ENCODE data around the gene CFAP77. TPM values are rescaled to one million over a fixed set of nuclear protein-coding genes. Genes with fewer than 3 reads are reported as not detected.

The CFAP77 gene
- total and polyA plus RNA-seq, 2 of the 4 experiments (the other 2 are of a cell fraction), result not detected

DNA sequence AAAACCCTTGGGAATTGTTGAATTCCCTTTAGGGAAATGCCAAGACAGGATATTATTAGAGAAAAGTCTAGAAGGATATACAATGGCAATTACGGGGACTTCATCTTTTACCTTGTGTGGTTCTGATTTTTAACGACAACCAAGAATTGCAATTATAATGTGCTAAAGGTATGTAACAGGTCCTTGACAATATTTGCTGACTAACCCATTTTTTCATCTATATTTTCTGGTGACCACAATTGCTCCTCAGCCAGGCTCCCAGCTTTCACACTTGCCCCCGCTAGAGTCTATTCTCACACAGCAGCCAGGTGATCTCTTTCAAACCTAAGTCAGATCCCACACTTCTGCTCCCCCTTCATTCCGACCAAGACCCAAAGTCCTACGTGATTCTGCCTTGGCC lies 206.7 kb downstream of the CFAP77 start:
- Histone ChIP-seq H3K9me1 (ENCODE audit: insufficient read depth, low read length) (no peaks in the 10 kb centered on the region; the same call in 1 of the 2 replicates), H3K4ac (ENCODE audit: low read depth, low read length) (no peak overlapping the region), H4K8ac (ENCODE audit: low read depth in 2 of 2, low read length in 2 of 2) (no peak overlapping the region), H3K9ac (ENCODE audit: low read depth, low read length) (no peak overlapping the region), H3K4me1 (ENCODE audit: control insufficient read depth, insufficient read depth, low read length) (no peaks in the 10 kb centered on the region; the same call in 1 of the 2 replicates), H3K18ac (ENCODE audit: low read depth, low read length) (no peak overlapping the region), H2BK15ac (ENCODE audit: low read depth, low read length) (no peak overlapping the region), H2BK5ac (ENCODE audit: low read depth, low read length, poor library complexity, severe bottlenecking) (no peak overlapping the region), H3K79me1 (ENCODE audit: low read depth in 1 of 2, low read length in 2 of 2) (no peaks in the 10 kb centered on the region), H3K14ac (replicated peaks; ENCODE audit: low read depth, low read length) (no peak overlapping the region), H2AK9ac (replicated peaks; ENCODE audit: low read depth, low read length, poor library complexity) (no peak overlapping the region), H3K56ac (ENCODE audit: extremely low read depth, insufficient read depth, low read length) (no peak overlapping the region), H4K20me1 (ENCODE audit: insufficient read depth, low read length) (no peaks in the 10 kb centered on the region), H2AK5ac (ENCODE audit: low read depth, low read length) (no peak overlapping the region), H2BK20ac (ENCODE audit: low read depth, low read length) (no peak overlapping the region), H3K4me3 (ENCODE audit: insufficient read depth, low read depth, low read length) (no peak overlapping the region), H2BK120ac (ENCODE audit: low read depth, low read length) (no peak overlapping the region), H3K23ac (ENCODE audit: low read depth, low read length) (no peak overlapping the region), H2AFZ (replicated peaks; ENCODE audit: low read length, poor library complexity) (no peak overlapping the region), H3K27ac (ENCODE audit: insufficient read depth, low read length) (no peak overlapping the region), H4K5ac (ENCODE audit: low read depth, low read length) (no peak overlapping the region), H4K91ac (ENCODE audit: insufficient read depth, low read depth, low read length) (no peak overlapping the region), H3K4me2 (ENCODE audit: low read depth, low read length) (no peak overlapping the region), H3K27me3 (ENCODE audit: control insufficient read depth, insufficient read depth, low read length) (no peaks in the 10 kb centered on the region), H3K36me3 (ENCODE audit: control insufficient read depth, insufficient read depth, low read length) (peaks cover 24% of the 10 kb centered on the region), H3K9me3 (ENCODE audit: control insufficient read depth, insufficient read depth, low read length) (no peaks in the 10 kb centered on the region)
- WGBS, 2 experiments (ENCODE audit: extremely low coverage in 2 of 2, insufficient read length in 1 of 2), result 86% methylated on average over 3 of the region's 5 CpGs; no CpG with 5 or more reads in 1 of the 2 experiments
- dilution Hi-C loops (cut with HindIII; ENCODE audit: low sequenced_read_pairs, unreplicated experiment), result no loop called here
- in situ Hi-C loops (cut with MboI; ENCODE audit: low sequenced_read_pairs), result no loop called here
- intact Hi-C loops (cut with micrococcal nuclease), result no loop called here
- DNase-seq, result no peak
- TF ChIP-seq MAFK (IDR thresholded peaks at IDR 0.05; ENCODE audit: low read depth, low read length) (peak; percentile 85), RCOR1 (IDR thresholded peaks at IDR 0.05; ENCODE audit: insufficient replicate concordance, low read length) (no peak)
- ATAC-seq (ENCODE audit: low read depth), result no peak
- ChIA-PET CTCF (no interaction called here), POLR2A (ENCODE audit: unreplicated experiment) (no interaction called here)
- no TSS peak for BruUV-seq (replicated peaks)
